Calu3 (cell line): ENCODE measurements around the gene FTSJ3. TPM values are rescaled to one million over a fixed set of nuclear protein-coding genes. Genes with fewer than 3 reads are reported as not detected.

Experiments used
- BruUV-seq: library from RNA; stranded (reverse); fragments of 400-500 nt; replicated peaks from 2 replicates; lab custom pipeline; 2021; lab: Mats Ljungman, UMichigan
- CTCF ChIA-PET: fragments of 300-600 bp; sonication (Branson Sonifier 250); formaldehyde crosslinking; loops from one replicate; lab custom pipeline; 2022; ENCODE audit warnings: antibody characterized with exemption; lab: Charles Lee
- DNase-seq: peaks from one replicate; pipeline ENCODE4 v3.0.0; 2022
- H3K27ac Mint-ChIP-seq: one replicate; pipeline ENCODE4 v1.8.0; 2022; ENCODE audit warnings: mixed read lengths; ENCODE audit not compliant: unreplicated experiment
- H3K27me3 Mint-ChIP-seq: one replicate; pipeline ENCODE4 v1.8.0; 2022; ENCODE audit warnings: mixed read lengths; ENCODE audit not compliant: unreplicated experiment
- H3K36me3 Mint-ChIP-seq: one replicate; pipeline ENCODE4 v1.8.0; 2022; ENCODE audit warnings: mild to moderate bottlenecking, moderate library complexity, mixed read lengths; ENCODE audit not compliant: insufficient read depth, unreplicated experiment
- H3K4me1 Mint-ChIP-seq: one replicate; pipeline ENCODE4 v1.8.0; 2022; ENCODE audit warnings: mild to moderate bottlenecking, low read depth, mixed read lengths; ENCODE audit not compliant: unreplicated experiment
- H3K4me3 Mint-ChIP-seq: one replicate; pipeline ENCODE4 v1.8.0; 2022; ENCODE audit warnings: mild to moderate bottlenecking, low read depth, moderate library complexity, mixed read lengths; ENCODE audit not compliant: unreplicated experiment
- H3K9me3 Mint-ChIP-seq: one replicate; pipeline ENCODE4 v1.8.0; 2022; ENCODE audit warnings: low read depth, mixed read lengths; ENCODE audit not compliant: unreplicated experiment
- CTCF ChIP-seq: fragments of 200-600 bp; IDR thresholded peaks from one replicate; pipeline ENCODE4 v1.8.0; 2022; ENCODE audit warnings: antibody characterized with exemption; ENCODE audit not compliant: unreplicated experiment
- intact Hi-C: fragments of 100-400 bp; cut with micrococcal nuclease; formaldehyde crosslinking; loops from one replicate; pipeline ENCODE4 v1.10.0; 2022; ENCODE audit not compliant: unreplicated experiment
- total RNA-seq: library from RNA; stranded (reverse); gene quantifications from 2 replicates; pipeline ENCODE4 v1.2.3, GENCODE V29; 2022

FTSJ3 gene
- total RNA-seq, 1 experiment from 2014 or later = 43.3 TPM

- peak within 1 kb of the TSS; percentile 98 for H3K27ac Mint-ChIP-seq
- peak within 1 kb of the TSS; percentile 73 for H3K4me3 Mint-ChIP-seq
- H3K9me3 Mint-ChIP-seq = peaks cover 2% of the 10 kb centered on the region
- intact Hi-C loops = no loop called here
- peaks cover 49% of the 10 kb centered on the region for H3K36me3 Mint-ChIP-seq
- no TSS peak for BruUV-seq
- DNase-seq = peak; percentile 90
- H3K4me1 Mint-ChIP-seq = peaks cover 45% of the 10 kb centered on the region
- no peaks in the 10 kb centered on the region for H3K27me3 Mint-ChIP-seq
- TF ChIP-seq CTCF = no peak
- CTCF ChIA-PET = interaction anchor here (0.6 to 1.7 kb wide), 7 partner anchors 8 to 76 kb away, joined by 3 to 8 read pairs (median 3); no protein-coding TSS in a partner anchor
These were observed 53.1 kb downstream of the FTSJ3 start, which contains the start of gene DDX42 for GRCh38 chr17:63774141-63774968. TSS of gene DDX42 (plus strand) at chr17:63774170. CDS start at chr17:63787050, 12,880 bp downstream.

- H3K27ac Mint-ChIP-seq = peak within 1 kb of the TSS; percentile 98
- CTCF ChIA-PET = interaction anchor here (0.5 to 1.4 kb wide), 7 partner anchors 9 to 1151 kb away, joined by 3 to 5 read pairs (median 3); no protein-coding TSS in a partner anchor
- TF ChIP-seq CTCF = no peak
- no peaks in the 10 kb centered on the region for H3K27me3 Mint-ChIP-seq
- H3K36me3 Mint-ChIP-seq = peaks cover 45% of the 10 kb centered on the region
- peaks cover 2% of the 10 kb centered on the region for H3K9me3 Mint-ChIP-seq
- BruUV-seq = no TSS peak
- intact Hi-C loops = no loop called here
- DNase-seq = peak; percentile 96
- peak within 1 kb of the TSS; percentile 73 for H3K4me3 Mint-ChIP-seq
- H3K4me1 Mint-ChIP-seq = peaks cover 42% of the 10 kb centered on the region
These were observed 54.0 kb downstream of the FTSJ3 start, which contains the start of gene CCDC47 for GRCh38 chr17:63773272-63774140. TSS of gene CCDC47 (minus strand) at chr17:63773597. CDS start at chr17:63766175, 7,422 bp downstream.

GRCh38 chr17:63772801-63773271 lies 54.6 kb downstream of the FTSJ3 start:
- CTCF ChIA-PET = interaction anchor here (0.5 to 1.4 kb wide), 2 partner anchors 16 to 30 kb away, joined by 3 to 5 read pairs; no protein-coding TSS in a partner anchor
- intact Hi-C loops = no loop called here
- TF ChIP-seq CTCF = no peak
- DNase-seq = no peak
- Mint-ChIP-seq H3K27me3 (no peaks in the 10 kb centered on the region), H3K27ac (peak overlapping the region; percentile 98), H3K9me3 (peaks cover 2% of the 10 kb centered on the region), H3K4me3 (peak overlapping the region; percentile 73), H3K4me1 (peaks cover 35% of the 10 kb centered on the region), H3K36me3 (peaks cover 45% of the 10 kb centered on the region)
- BruUV-seq = TSS peak; percentile 72

Other genes with a start within 250 kb of the FTSJ3 start
- gene TACO1, start 226.8 kb downstream of the FTSJ3 start, total RNA-seq = 14.1 and 15.4 TPM in 2 replicates
- 10.0 and 11.4 TPM in 2 replicates for gene MAP3K3, start 205.2 kb downstream of the FTSJ3 start, total RNA-seq
- gene LIMD2, start 127.5 kb downstream of the FTSJ3 start, total RNA-seq = 5.0 and 8.0 TPM in 2 replicates
- gene STRADA, start 85.9 kb downstream of the FTSJ3 start, total RNA-seq = 18.1 and 18.2 TPM in 2 replicates
- gene CCDC47, start 54.1 kb downstream of the FTSJ3 start, total RNA-seq = 80.5 and 82.0 TPM in 2 replicates
- gene DDX42, start 53.5 kb downstream of the FTSJ3 start, total RNA-seq = 87.8 and 99.5 TPM in 2 replicates
- 91.4 and 95.1 TPM in 2 replicates for gene PSMC5, start 232 bp downstream of the FTSJ3 start, total RNA-seq
- gene SMARCD2, start 15.0 kb upstream of the FTSJ3 start, total RNA-seq = 46.7 and 50.6 TPM in 2 replicates
- gene CSH2, start 46.0 kb upstream of the FTSJ3 start, total RNA-seq = not detected in 2 replicates
- gene GH2, start 54.3 kb upstream of the FTSJ3 start, total RNA-seq = not detected in 2 replicates
- not detected in 2 replicates for gene CSH1, start 68.9 kb upstream of the FTSJ3 start, total RNA-seq
- not detected in 2 replicates for gene CSHL1, start 83.6 kb upstream of the FTSJ3 start, total RNA-seq
- not detected in 2 replicates for gene GH1, start 91.2 kb upstream of the FTSJ3 start, total RNA-seq
- gene CD79B, start 104.7 kb upstream of the FTSJ3 start, total RNA-seq = not detected in 2 replicates
- not detected in 2 replicates for gene SCN4A, start 145.3 kb upstream of the FTSJ3 start, total RNA-seq
- gene PRR29, start 170.7 kb upstream of the FTSJ3 start, total RNA-seq = 0.47 and 0.61 TPM in 2 replicates
- gene ICAM2, start 193.0 kb upstream of the FTSJ3 start, total RNA-seq = 3.6 and 4.4 TPM in 2 replicates